Endothelial cell of umbilical vein (primary cell): ENCODE measurements around the gene KLRG1. TPM values are rescaled to one million over a fixed set of nuclear protein-coding genes. Genes with fewer than 3 reads are reported as not detected.

Source experiments
- BruUV-seq: library from RNA; stranded (reverse); fragments of 400-500 nt; replicated peaks from 2 replicates; lab custom pipeline; 2021; lab: Mats Ljungman, UMichigan
- CTCF ChIA-PET: fragments of 300-600, 350-600 bp; sonication (Branson Sonifier 250); formaldehyde crosslinking; loops from one replicate; lab custom pipeline; 2021; ENCODE audit warnings: antibody characterized with exemption, inconsistent platforms; lab: Charles Lee
- POLR2A ChIA-PET: fragments of 300-600, 350-600 bp; sonication (Branson Sonifier 250); formaldehyde crosslinking; loops from one replicate; lab custom pipeline; 2021; ENCODE audit warnings: antibody characterized with exemption, inconsistent platforms; lab: Charles Lee
- DNase-seq: peaks from one replicate; pipeline ENCODE4 v3.0.0-alpha.2; 2011; ENCODE audit warnings: low read depth, low spot score
- FAIRE-seq: peaks from 2 replicates; lab custom pipeline; 2011; peaks lifted over from hg19 to GRCh38; lab: Jason Lieb, UNC
- H2AFZ ChIP-seq: 2 replicates; pipeline ENCODE4 v1.6.0; 2012; ENCODE audit warnings: low read depth, low read length, control low read depth, inconsistent platforms
- H3K27ac ChIP-seq: 2 replicates; pipeline ENCODE4 v1.5.1; 2011; ENCODE audit warnings: low read depth, mild to moderate bottlenecking, control low read depth, low read length, moderate library complexity; ENCODE audit not compliant: insufficient read depth
- H3K27me3 ChIP-seq, 2 experiments: 2 replicates each; pipeline versions ENCODE4 v1.6.0 to v1.6.1; 2011; ENCODE audit warnings: low read length in 2 of 2, mixed read lengths in 1 of 2; ENCODE audit not compliant: control insufficient read depth in 2 of 2, insufficient read depth in 2 of 2
- H3K36me3 ChIP-seq, 2 experiments: 2 replicates in 1 of 2; 3 replicates in 1 of 2; pipeline ENCODE4 v1.5.1; 2011; ENCODE audit warnings: low read length in 2 of 2, mild to moderate bottlenecking in 1 of 2, moderate library complexity in 1 of 2; ENCODE audit not compliant: control insufficient read depth in 2 of 2, insufficient read depth in 2 of 2; ENCODE audit errors: extremely low read depth in 1 of 2
- H3K4me1 ChIP-seq: 3 replicates; pipeline ENCODE4 v1.5.1; 2011; ENCODE audit warnings: mild to moderate bottlenecking, low read length; ENCODE audit not compliant: control insufficient read depth, insufficient read depth; ENCODE audit errors: extremely low read depth
- H3K4me2 ChIP-seq: 2 replicates; pipeline ENCODE4 v1.6.1; 2011; ENCODE audit warnings: low read length, control low read depth, mixed read lengths; ENCODE audit not compliant: insufficient read depth
- H3K4me3 ChIP-seq, 3 experiments: fragments of 200-600 bp in 1 of 3; sonication (generic), shearing (Covaris generic) in 1 of 3; replicated peaks in 1 of 3; 2 replicates each; pipeline ENCODE4 v1.5.1; 2011 to 2016; ENCODE audit warnings: control low read depth in 3 of 3, low read length in 3 of 3, mild to moderate bottlenecking in 2 of 3, inconsistent platforms in 1 of 3, low read depth in 1 of 3, moderate library complexity in 1 of 3; ENCODE audit not compliant: insufficient read depth in 1 of 3
- H3K79me2 ChIP-seq: 2 replicates; pipeline ENCODE4 v1.6.0; 2012; ENCODE audit warnings: low read length, inconsistent platforms; ENCODE audit not compliant: control insufficient read depth, insufficient read depth
- H3K9ac ChIP-seq: replicated peaks from 2 replicates; pipeline ENCODE3; 2011; ENCODE audit warnings: low read length, control low read depth; ENCODE audit not compliant: insufficient read depth; ENCODE audit errors: extremely low read depth
- H3K9me1 ChIP-seq: replicated peaks from 3 replicates; pipeline ENCODE4 v1.6.0; 2011; ENCODE audit warnings: mild to moderate bottlenecking, low read length; ENCODE audit not compliant: control insufficient read depth, insufficient read depth; ENCODE audit errors: extremely low read depth
- H3K9me3 ChIP-seq: replicated peaks from 2 replicates; pipeline ENCODE4 v1.5.1; 2012; ENCODE audit warnings: low read length, inconsistent platforms; ENCODE audit not compliant: control insufficient read depth, insufficient read depth
- H4K20me1 ChIP-seq: replicated peaks from 2 replicates; pipeline ENCODE3; 2011; ENCODE audit warnings: mild to moderate bottlenecking, low read length; ENCODE audit not compliant: control insufficient read depth, insufficient read depth; ENCODE audit errors: extremely low read depth
- EZH2 ChIP-seq: IDR thresholded peaks from 2 replicates; pipeline ENCODE4 v1.6.1; 2012; ENCODE audit warnings: borderline replicate concordance, low read depth, mild to moderate bottlenecking, moderate library complexity, low read length, inconsistent platforms; ENCODE audit not compliant: severe bottlenecking
- FOS ChIP-seq: IDR thresholded peaks from 2 replicates; pipeline ENCODE4 v1.6.1; 2011; ENCODE audit warnings: mild to moderate bottlenecking, low read length, moderate library complexity, borderline replicate concordance; ENCODE audit not compliant: insufficient read depth
- GATA2 ChIP-seq: IDR thresholded peaks from 2 replicates; pipeline ENCODE4 v1.7.0; 2011; ENCODE audit warnings: low read depth, mild to moderate bottlenecking, moderate library complexity, mixed read lengths, low read length; ENCODE audit not compliant: insufficient read length, insufficient read depth
- JUN ChIP-seq: IDR thresholded peaks from 2 replicates; pipeline ENCODE4 v1.6.1; 2011; ENCODE audit warnings: borderline replicate concordance, low read depth; ENCODE audit not compliant: insufficient read length, insufficient read depth
- MYC ChIP-seq: IDR thresholded peaks from one replicate; pipeline ENCODE4 v1.6.1; 2011; ENCODE audit warnings: mild to moderate bottlenecking, low read depth, low read length
- POLR2A ChIP-seq: IDR thresholded peaks from 2 replicates; pipeline ENCODE4 v1.6.1; 2012; ENCODE audit warnings: low read depth, mild to moderate bottlenecking, control low read depth, low read length
- POLR2AphosphoS5 ChIP-seq: IDR thresholded peaks from 2 replicates; pipeline ENCODE4 v1.6.1; 2012; ENCODE audit warnings: low read depth, mild to moderate bottlenecking, control low read depth, low read length, moderate library complexity; ENCODE audit not compliant: insufficient read depth
- dilution Hi-C: fragments of 300-500 bp; cut with MboI; formaldehyde crosslinking; loops from one replicate; pipeline ENCODE4 v1.15.0; 2019; ENCODE audit warnings: low sequenced_read_pairs; ENCODE audit not compliant: extremely low pct_ligation_motif_present
- intact Hi-C: fragments of 100-400 bp; cut with micrococcal nuclease; formaldehyde crosslinking; loops from one replicate; pipeline ENCODE4 v1.10.0; 2022
- polyA plus RNA-seq, 4 experiments: library from polyadenylated mRNA; depleted of rRNA in 3 of 4; stranded (reverse) in 3 of 4; unstranded in 1 of 4; fragments of >200 nt; gene quantifications; 2 replicates each; pipeline versions ENCODE4 v1.2.1 to v1.2.3, GENCODE V29; 2011 to 2012; ENCODE audit warnings: missing spikeins in 1 of 4
- total RNA-seq: library from RNA; stranded (reverse); gene quantifications from 2 replicates; pipeline ENCODE4 v1.2.3, GENCODE V29; 2021
- TF ChIP-seq, protein P1 (sequence below), 2 donors: IDR thresholded peaks; 1 replicate in 1 of 2; 2 replicates in 1 of 2; pipeline ENCODE4 v1.5.1; 2011; ENCODE audit warnings: low read length in 2 of 2, mild to moderate bottlenecking in 2 of 2, moderate library complexity in 2 of 2, control low read depth in 1 of 2, inconsistent platforms in 1 of 2, low read depth in 1 of 2; ENCODE audit not compliant: insufficient read depth in 1 of 2; ENCODE audit errors: extremely low read depth in 1 of 2
- TF ChIP-seq, protein P2 (sequence below): IDR thresholded peaks from 2 replicates; pipeline ENCODE4 v1.6.1; 2011; ENCODE audit not compliant: insufficient read depth, insufficient read length

Gene KLRG1
- total and polyA plus RNA-seq, 2 donors (not counting 3 experiments of a cell fraction or from before 2014, with no cell fraction given) = 4.4 to 15.9 TPM

DNA sequence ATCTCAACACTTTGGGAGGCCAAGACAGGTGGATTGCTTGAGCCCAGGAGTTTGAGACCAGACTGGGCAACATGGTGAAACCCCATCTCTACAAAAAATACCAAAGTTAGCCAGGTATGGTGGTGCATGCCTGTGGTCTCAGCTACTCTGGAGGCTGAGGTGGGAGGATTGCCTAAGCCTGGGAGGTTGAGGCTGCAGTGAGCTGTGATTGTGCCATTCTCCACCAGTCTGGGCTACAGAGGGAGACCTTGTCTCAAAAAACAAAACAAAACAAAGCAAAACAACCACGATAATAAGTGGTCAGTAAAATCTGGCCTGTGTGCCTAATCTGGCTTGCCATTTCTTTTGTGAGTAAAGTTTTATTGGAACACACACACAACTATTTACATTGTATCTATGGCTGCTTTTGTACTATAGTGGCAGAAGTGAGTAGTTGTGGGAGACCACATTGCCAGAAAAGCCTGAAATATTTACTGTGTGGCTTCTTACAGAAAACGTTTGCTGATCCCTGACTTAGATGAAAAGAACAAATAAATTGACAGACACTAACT, 19.4 kb upstream of the KLRG1 start:
- dilution Hi-C loops (no loop called here), intact Hi-C loops (no loop called here)
- no peaks in the 10 kb centered on the region for H4K20me1 ChIP-seq
- H3K27me3 ChIP-seq = no peaks in the 10 kb centered on the region
- CTCF ChIA-PET = no interaction called here
- H3K9ac ChIP-seq = no peak overlapping the region
- POLR2A ChIA-PET = no interaction called here
- FAIRE-seq (no peak), DNase-seq (no peak)
- no peaks in the 10 kb centered on the region for H3K79me2 ChIP-seq
- no peaks in the 10 kb centered on the region for H3K9me3 ChIP-seq
- no TSS peak for BruUV-seq
- no peak overlapping the region for H3K27ac ChIP-seq
- H3K9me1 ChIP-seq = no peaks in the 10 kb centered on the region
- no peaks in the 10 kb centered on the region for H3K36me3 ChIP-seq
- H3K4me2 ChIP-seq = no peak overlapping the region
- TF ChIP-seq JUN (no peak), POLR2AphosphoS5 (no peak), EZH2 (no peak), MYC (no peak), POLR2A (no peak), GATA2 (no peak), FOS (no peak)
- TF ChIP-seq, protein P1, sequence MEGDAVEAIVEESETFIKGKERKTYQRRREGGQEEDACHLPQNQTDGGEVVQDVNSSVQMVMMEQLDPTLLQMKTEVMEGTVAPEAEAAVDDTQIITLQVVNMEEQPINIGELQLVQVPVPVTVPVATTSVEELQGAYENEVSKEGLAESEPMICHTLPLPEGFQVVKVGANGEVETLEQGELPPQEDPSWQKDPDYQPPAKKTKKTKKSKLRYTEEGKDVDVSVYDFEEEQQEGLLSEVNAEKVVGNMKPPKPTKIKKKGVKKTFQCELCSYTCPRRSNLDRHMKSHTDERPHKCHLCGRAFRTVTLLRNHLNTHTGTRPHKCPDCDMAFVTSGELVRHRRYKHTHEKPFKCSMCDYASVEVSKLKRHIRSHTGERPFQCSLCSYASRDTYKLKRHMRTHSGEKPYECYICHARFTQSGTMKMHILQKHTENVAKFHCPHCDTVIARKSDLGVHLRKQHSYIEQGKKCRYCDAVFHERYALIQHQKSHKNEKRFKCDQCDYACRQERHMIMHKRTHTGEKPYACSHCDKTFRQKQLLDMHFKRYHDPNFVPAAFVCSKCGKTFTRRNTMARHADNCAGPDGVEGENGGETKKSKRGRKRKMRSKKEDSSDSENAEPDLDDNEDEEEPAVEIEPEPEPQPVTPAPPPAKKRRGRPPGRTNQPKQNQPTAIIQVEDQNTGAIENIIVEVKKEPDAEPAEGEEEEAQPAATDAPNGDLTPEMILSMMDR (IDR thresholded peaks at IDR 0.05; ENCODE audit: extremely low read depth in 1 of 2, insufficient read depth in 1 of 2, low read depth in 1 of 2, low read length in 2 of 2) = no peak
- TF ChIP-seq, protein P2, sequence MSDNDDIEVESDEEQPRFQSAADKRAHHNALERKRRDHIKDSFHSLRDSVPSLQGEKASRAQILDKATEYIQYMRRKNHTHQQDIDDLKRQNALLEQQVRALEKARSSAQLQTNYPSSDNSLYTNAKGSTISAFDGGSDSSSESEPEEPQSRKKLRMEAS = no peak
- no peak overlapping the region for H3K4me3 ChIP-seq
- no peaks in the 10 kb centered on the region for H3K4me1 ChIP-seq
- H2AFZ ChIP-seq = no peak overlapping the region
